GM19467 (cell line): ENCODE results near the gene TMEM101.
"Not testable (repeated sequence)": the region's sequence is repeated elsewhere in the genome, so short reads cannot be mapped to it uniquely, and the experiment has no call there.

Experiments
- ATAC-seq: cut with Tn5 transposase; IDR thresholded peaks from one replicate; pipeline ENCODE4 v1.9.1; 2021; ENCODE audit warnings: mild to moderate bottlenecking, moderate library complexity; ENCODE audit not compliant: unreplicated experiment

The TMEM101 gene

DNA sequence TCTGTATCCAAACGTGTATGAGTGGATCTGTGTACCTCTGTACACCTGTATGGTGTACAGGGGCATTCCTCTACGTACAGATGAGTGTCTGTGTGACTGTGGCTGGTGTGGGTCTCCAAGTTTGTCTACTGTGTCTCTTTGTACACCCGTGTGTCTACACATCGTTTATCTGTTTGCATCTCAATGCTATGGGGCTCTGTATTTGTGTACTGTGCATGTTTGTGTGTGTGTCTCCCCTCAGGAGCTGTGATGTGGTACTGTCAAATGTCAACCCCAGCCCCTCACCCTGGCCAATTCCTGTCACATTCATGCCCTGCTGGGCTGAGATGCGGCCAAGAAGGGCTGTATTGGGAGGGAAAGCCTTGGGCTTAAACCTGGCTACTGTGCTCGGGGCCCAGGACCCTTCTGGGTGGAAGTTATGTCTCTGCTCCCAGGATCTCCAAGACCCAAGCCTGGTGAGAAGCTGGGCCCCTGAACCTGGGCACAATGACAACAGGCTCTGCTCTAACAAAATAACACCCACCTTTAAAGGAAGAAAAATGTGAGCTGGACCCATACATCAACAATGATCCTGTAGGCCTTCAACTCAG lies 13.8 kb downstream of the TMEM101 start:
- no peak for ATAC-seq

DNA sequence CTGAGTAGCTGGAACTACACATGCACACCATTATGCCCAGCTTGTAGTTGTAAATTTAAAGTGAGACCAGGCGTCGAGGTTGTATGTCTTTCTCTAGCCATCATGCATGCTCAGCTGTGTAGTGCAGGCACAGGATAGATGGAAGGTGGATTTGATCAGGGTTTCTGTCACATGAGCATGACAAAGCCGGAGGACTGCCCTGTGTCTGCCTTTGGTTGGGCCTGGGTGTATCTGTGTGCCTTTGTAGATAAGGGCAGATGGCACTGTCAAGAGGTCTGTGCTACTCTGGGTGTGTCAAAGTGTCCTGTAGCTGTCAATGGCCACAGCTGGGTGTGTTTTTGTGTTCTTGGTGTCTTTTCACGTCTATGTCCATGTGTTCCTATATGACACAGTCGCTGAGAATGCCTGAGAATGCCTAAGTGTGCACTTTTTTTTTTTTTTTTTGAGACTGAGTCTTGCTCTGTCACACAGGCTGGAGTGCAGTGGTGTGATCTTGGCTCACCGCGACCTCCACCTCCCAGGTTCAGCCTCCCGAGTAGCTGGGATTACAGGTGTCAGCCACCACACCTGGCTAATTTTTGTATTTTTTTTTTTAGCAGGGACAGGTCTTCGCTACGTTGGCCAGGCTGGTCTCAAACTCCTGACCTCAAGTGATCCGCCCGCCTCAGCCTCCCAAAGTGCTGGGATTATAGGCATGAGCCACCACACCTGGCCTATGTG lies 14.5 kb downstream of the TMEM101 start:
- ATAC-seq: no peak

DNA sequence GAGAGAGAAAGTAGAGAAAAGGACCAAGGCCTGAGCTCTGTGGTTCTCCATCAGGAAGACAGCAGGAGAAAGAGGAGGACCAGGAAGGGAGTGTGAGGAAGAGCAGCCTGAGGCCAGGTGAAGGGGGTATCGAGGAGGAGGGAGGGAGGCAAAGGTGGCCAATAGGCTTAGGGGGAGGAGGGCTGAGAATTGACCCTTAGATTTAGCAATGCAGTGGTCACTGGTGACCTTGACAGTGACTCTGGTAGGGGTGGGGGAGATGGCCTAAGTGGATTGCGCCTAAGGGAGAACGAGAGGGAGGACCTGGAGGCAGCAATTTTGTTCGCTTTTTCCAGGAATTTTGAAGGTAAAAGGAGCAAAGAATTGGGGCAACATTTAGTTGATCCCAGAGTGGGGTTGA lies 15.7 kb downstream of the TMEM101 start:
- ATAC-seq: no peak

DNA sequence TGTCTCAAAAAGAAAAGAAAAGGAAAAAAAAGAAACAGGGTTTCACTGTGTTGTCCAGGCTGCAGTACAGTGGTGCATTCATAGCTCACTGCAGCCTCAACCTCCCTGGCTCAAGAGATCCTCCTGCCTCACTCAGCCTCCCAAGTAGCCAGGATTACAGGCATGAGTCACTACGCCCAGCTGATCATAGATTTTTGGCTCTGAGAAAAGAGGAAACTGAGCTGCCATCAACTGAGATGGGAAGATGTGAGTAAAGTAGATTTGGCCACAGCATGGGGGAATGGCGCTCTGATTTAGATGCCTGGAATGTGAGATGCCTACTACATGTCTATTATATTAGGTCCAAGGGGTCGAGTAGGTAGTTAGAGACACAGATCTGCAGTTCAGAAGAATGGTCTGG lies 16.2 kb downstream of the TMEM101 start:
- no peak for ATAC-seq

DNA sequence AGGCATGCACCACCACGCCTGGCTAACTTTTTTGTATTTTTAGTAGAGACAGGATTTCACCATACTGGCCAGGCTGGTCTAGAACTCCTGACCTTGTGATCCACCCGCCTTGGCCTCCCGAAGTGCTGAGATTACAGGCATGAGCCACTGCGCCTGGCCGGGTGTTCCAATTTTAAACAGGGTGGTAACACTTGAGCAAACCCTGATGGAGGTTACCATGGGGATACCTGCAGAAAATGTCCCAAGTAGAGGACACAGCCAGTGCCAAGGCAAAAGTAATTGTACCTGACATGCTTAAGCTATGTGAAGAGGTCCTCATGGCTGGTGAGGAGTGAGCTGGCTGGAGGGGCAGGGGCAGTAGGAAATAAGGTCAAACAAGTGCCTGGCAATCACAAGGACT lies 17.6 kb downstream of the TMEM101 start:
- ATAC-seq: not testable (repeated sequence)

DNA sequence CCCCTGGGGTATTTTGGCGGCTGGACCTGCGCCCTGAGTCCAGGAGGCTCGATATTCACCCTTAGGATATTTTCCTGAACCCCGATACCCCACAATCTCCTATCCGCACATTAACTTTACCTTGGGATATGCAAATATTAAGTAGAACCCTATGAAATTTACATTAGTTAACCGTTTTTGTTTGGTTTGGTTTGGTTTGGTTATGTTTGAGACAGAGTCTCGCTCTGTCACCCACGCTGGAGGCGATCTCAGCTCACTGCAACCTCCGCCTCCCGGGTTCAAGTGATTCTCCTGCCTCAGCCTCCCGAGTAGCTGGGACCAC lies 19.7 kb downstream of the TMEM101 start:
- no peak for ATAC-seq

GRCh38 chr17:43994272-43995149 lies 20.3 kb downstream of the TMEM101 start:
- no peak for ATAC-seq

DNA sequence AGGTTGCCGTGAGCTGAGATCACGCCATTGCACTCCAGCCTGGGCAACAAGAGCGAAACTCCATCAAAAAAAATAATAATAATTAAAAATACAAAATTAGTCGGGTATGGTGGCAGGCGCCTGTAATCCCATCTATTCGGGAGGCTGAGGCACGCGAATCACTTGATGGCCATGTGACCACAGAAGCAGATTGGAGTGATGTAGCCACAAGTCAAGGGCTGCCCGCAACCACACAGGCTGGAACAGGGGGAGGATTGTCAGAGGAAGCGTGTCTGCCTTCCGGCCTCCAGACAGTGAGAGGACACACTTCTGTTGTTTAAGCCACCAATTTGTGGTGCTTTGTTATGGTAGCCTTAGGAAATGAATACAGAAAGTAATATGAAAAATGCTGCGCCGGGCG lies 22.1 kb downstream of the TMEM101 start:
- ATAC-seq: no peak

DNA sequence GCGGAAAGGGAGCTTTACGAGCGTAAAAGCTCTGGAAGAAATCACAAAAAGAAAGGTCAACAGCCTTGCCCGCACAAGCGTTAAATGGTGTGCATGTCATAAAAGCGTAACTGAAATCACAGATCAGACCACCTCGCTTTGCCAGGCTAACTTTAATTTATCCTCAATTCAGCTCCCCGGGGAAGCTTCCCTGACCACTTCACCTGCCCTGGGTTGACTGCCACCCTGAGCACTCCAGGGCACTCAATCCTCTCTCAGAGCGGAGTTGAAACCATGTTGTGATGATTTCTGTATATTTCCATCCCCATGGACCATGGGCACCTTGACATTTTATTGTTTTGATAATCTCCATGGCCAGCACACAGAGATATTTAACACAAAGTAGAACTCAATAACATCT lies 26.5 kb downstream of the TMEM101 start:
- no peak for ATAC-seq

- ATAC-seq: no peak
Measured at GRCh38 chr17:43987131-43988021, 27.4 kb downstream of the TMEM101 start.

- ATAC-seq: no peak
Measured at GRCh38 chr17:43986225-43986981, 28.4 kb downstream of the TMEM101 start.

DNA sequence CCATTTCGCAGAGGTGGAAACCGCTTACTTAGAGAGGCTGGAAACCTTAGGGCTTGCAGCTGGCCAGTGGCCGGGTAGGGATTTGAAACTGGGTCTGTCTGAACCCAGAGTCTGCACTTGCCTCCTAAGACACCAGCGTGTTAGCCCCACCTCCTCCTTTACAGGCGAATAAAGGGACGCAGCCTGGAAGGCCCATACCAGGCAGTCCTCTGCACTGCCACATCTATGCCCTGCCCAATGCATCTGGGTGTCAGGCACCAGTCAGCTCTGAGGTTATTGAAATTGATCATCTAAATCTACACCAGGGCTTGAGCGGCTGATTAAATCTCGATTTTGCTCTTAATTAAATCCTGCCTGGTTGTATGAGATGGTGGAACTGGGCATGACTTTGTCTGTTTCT lies 30.2 kb downstream of the TMEM101 start:
- ATAC-seq: no peak

DNA sequence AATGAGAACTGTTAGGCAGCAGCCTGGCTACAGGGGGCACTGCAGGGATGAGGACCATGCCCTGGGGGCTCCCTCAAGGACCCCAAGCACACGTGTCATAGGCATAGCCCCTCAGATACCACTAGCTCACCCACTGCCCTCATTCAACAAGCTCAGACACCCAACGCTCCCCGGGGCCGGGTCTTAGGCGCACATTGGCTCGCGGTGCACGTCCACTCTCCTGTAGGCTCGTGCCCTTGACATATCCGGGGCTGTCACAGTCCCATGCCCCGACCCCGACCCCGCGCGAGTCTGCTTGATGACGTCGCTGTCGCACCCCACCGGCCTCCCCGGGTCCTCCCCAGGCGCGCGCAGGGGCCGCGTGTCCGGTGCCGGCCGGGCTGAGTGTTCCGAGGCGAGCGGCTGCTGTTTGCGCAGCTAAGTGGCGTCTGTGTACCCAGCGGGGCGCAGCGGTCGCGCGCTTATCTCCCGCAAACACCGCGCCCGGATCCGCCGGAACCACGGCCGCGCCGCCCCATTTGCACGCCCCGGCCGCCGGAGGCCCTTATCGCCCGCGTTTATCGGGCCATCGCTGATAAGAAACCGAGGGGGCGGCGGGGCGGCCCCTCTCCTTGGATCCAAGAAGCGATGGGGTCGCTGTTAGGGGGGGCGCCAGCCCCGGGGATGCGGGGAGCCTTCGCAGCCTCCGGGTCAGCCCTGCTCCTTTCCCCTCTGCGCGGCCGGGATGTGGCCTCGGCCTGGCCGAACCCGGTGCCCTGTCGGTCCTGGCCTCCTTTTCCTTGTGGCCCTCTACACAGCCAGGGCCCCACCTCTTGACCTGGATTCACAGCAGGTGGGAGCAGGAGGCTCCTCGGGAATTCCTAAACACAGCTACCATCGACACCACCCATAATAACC lies 31.0 kb downstream of the TMEM101 start:
- no peak for ATAC-seq

DNA sequence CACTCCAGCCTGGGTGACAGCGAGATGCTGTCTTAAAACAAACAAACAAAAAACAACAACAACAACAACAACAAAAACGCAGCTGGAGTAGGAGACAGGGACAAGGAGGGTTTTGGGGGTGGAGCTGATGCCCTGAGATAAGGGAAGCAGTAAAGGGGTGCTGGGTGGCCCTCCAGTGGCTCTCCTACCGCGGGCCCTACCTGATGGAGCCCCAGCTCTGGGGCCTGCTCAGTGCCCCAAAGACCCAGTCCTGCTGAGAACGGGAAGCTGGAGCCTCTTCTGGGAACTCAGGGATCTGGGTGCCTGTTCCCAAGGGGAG lies 31.6 kb downstream of the TMEM101 start:
- no peak for ATAC-seq

GRCh38 chr17:43982171-43982570 lies 32.6 kb downstream of the TMEM101 start:
- no peak for ATAC-seq

- no peak for ATAC-seq
Measured at GRCh38 chr17:43979671-43980070, 35.1 kb downstream of the TMEM101 start.

GRCh38 chr17:43979011-43979410 lies 35.8 kb downstream of the TMEM101 start:
- ATAC-seq: no peak

DNA sequence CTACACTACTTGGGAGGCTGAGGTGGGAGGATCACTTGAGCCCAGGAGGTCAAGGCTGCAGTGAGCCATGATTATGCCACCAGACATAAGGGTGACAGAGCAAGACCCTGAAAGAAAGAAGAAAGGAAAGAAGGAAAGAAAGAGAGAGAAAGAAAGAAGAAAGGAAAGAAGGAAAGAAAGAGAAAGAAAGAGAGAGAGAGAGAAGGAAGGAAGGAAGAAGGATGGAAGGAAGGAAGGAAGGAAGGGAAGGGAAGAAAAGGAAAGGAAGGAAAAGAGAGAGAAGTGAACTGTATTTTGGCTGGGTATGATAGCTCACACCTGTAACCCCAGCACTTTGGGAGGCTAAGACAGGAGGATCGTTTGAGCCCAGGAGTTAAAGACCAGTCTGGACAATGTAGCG lies 36.7 kb downstream of the TMEM101 start:
- no peak for ATAC-seq
